HG03354 (cell line): ENCODE data around the gene TMEM238.

ENCODE experiments used
- ATAC-seq: cut with Tn5 transposase; IDR thresholded peaks from one replicate; pipeline ENCODE4 v1.9.1; 2021; ENCODE audit warnings: mild to moderate bottlenecking; ENCODE audit not compliant: unreplicated experiment, poor library complexity, severe bottlenecking

The TMEM238 gene

DNA sequence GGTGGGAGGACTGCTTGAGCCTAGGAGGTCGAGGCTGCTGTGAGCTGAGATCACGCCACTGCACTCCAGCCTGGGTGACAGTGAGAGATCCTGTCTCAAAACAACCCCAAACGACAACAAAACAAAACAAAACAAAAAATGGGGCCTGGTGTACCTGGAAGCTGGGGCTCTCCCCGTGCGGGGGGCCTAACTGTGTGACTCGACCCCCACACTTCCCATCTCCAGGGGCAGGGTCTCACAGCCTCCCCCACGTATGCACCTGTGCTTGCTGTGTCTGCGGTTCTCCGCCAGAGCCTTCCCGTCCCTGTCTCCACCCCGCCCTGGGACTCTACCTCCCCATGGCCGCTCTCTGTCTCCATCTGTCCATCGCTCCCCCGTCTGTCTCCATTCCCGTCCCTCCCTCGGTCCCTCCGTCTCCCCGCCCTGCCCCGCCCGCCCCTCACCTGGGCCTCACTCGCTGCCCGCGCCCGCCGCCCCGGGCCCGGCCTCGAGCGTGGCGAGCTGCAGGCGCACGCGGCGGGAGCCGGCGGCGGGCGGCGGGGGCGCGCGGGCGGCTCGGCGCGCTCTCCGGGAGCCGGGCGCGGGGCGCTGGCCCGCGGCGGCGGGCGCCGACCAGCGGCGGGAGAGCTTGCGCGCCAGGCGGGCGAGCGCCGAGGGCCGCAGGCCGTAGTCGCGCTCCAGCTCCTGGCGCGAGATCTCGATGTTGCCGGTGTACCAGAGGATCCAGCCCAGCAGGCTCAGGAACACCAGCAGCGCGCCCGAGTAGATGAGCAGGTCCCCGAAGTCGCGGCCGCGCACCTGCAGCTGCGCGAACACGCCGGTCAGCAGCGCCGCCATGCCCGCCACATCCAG, 587 bp downstream of the TMEM238 start:
- no peak for ATAC-seq

- no peak for ATAC-seq
Measured at GRCh38 chr19:55382522-55383054, 1.5 kb downstream of the TMEM238 start.

DNA sequence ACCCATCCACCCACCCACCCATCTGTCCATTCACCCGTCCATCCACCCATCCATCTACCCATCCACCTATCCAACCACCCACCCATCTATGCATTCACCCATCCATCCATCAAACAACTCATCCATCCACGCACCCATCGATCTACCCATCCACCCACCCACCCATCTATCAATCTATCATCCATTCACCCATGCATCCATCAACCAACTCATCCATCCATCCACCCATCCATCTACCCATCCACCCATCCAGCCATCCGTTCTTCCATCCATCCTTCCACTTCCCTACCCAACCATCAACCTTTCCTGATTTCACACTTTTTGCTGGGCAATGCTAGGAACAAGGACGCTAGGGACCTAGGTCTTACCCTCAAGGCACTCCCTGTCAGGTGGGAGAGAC, 2.1 kb downstream of the TMEM238 start:
- ATAC-seq, result no peak

- no peak for ATAC-seq
Measured at GRCh38 chr19:55379174-55379573, 4.9 kb downstream of the TMEM238 start.

- ATAC-seq, result no peak
Measured at GRCh38 chr19:55377356-55378131, 6.5 kb downstream of the TMEM238 start.

DNA sequence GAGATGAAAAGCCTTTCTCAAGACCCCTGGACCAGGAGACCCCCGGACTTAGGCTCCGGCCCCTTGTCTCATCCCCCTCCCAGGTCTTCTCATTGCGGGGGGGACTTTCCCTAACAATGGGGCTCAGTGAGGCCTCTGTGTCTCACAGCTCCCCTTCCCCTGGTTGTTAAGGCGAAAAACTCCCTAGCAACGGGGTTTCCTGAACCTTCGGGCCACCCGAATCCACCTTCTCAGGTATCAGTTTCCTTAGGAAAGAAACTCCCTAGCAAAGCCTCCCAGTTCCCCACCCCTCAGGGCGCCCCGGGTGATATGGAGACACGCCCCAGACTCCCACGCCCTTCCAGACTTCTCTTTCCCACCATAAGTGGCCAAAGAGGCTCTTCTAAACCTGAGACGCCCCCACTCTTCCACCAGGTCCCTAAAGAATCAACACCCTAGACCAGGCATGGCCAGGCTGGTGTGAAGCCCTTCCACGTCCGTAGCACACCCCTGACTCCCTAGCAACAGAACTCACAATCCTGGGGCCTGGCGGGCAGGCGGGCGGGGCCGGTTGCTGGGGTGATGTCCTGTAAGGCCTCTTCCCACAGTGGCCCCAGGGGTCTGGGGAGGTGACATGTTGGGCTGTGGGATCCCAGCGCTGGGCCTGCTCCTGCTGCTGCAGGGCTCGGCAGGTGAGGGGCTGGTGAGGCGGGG, 7.7 kb downstream of the TMEM238 start, which contains the start of gene TMEM190:
Gene TMEM190, plus strand, starts transcription at position 586 of the 693 bp plus-strand sequence. Its CDS starts 28 bp downstream, at position 614.
- no peak for ATAC-seq

- ATAC-seq, result no peak
Measured at GRCh38 chr19:55373993-55374757, 9.9 kb downstream of the TMEM238 start.

- ATAC-seq, result no peak
Measured at GRCh38 chr19:55373306-55373992, 10.6 kb downstream of the TMEM238 start.

DNA sequence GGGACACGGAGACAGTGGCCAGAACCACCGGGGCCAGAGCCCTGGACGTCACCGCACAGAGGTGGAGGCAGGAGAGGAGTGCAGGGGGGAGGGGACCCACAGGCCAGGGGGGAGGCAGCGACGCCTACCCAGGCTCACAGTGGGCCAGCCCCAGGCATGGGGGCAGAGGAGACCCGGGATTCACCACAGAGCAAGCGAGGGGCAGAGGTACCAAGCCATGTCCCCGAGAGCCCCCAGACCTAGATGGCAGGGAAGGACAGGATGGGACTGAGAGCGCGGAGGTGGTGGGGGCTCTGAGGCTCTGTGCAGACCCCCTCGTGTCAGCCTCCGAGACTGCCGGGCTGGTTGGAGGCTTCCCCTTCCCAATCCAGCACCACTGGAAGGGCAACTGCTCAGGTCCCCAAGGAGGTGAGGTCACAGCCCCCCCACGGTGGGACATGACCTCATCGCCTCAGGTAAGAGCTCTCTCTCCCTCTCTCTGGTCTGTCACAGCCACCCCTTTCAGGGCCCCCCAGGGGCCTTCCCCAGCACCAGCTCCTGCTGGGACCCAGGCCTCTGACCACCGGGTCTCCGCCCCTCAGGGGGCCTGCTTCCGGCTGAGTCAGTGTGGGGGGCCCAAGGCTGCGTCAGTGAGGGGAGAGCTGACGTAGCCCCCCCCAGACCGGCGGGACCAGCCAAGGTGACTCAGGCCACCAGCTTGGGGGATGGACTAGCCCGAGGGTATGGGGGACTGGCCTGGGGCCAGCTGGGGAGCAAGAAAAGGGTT, 11.6 kb downstream of the TMEM238 start:
- ATAC-seq, result no peak

DNA sequence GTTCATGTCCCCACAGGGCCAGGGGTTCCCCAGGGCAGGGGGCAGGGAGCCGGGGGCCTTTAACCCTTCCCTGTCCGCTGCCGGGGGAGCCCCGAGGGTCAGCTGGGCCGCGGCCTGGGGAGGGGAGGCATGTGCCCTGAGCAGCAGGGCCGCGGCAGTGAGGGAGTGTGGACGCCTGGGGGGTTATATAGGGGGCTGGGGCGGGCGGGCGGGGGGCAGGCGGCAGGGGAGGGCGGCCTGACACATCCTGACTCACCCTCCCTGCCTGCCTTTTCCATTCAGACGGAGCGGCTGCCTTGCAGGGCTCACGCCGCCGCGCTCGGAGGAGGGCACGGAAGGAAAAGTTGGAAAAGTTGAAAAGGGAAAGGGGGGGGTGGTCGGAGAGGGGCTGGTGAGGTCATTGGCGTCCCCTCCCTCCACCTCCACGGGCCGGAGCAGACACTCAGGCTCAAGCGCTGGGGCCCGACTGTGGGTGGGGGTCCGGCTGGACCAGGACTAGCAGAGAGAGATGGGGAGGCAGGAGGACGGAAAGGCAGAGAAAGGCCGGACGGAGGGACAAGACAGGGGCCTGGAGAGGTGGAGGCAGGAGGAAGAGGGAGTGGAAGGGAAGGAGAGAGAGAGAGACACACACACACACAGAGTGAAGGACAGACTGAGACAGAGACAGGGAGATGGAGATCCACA, 13.6 kb downstream of the TMEM238 start, which contains the start of gene IL11:
Gene IL11, minus strand, starts transcription at position 159 of the 684 bp plus-strand sequence. Its CDS starts 153 bp downstream, at position 6.
- no peak for ATAC-seq

DNA sequence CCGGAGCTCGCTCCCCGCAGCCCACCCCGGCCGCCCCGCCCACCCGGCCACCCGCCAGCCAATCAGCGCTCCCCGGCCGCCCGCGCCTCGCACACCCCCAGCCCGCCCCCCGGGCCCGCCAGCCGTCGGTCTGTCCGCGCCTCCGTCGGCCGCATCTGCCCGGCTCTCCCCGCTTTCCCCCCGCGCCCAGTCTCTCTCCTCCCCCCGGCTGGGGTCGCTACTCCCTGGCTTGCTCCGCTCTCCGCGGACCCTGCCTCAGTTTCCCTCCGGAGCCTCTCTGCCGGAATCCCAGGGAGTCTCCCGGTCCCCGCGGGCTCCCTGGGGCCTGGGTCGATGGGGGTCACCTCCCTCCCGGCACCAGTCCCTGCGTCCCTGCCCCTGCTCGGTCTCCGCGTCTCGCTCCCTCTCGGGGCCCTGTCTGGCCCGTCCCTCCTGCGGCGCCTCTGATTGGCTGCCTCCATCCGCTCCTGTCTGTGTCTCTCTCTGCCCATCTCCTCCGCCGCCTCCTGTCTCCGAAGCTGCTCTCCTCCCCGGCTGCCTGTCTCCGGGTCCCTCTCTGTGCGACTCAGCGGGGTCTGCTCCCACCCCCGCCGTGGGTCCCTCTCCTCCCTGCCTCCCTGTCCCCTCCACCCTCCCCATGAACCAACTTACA, 14.3 kb downstream of the TMEM238 start:
- no peak for ATAC-seq

DNA sequence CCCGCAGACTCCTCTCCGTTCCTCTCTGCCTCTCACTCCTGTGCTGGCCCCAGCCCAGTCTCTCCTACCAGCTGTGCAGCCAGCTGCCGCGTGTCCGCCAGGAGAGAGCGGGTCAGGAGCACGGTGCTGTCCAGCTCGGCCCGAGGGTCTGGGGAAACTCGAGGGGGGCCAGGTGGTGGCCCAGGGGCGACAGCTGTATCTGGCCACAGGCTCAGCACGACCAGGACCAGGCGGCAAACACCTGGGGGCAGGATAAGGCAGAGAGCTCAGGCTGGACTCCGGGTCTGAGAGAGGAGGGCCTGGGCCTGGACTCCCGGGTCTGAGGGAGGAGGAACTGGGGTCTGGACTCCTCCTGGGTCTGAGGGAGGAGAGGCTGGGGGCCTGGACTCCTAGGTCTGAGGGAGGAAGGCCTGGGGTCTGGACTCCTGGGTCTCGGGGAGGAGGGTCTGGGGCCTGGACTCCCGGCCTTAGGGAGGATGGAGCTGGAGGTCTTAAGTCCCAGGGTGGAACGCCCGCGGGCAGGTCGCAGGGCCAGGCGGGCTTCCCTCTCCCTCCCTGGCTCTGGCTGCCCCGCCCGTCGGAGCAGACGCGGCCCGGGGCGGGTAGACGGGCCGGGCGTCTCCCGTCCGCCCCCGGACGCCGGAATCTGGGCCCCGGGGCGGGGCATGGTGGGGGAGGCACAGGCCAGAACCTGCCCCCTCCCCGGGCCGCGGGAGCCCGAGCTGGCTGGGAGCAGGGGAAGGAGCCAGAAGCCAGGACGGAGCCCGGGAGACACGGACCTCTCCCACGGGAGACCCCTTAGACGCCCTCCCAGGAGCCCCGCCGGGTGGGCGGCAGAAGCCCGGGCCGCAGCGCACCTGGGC, 15.2 kb downstream of the TMEM238 start:
- ATAC-seq, result no peak

DNA sequence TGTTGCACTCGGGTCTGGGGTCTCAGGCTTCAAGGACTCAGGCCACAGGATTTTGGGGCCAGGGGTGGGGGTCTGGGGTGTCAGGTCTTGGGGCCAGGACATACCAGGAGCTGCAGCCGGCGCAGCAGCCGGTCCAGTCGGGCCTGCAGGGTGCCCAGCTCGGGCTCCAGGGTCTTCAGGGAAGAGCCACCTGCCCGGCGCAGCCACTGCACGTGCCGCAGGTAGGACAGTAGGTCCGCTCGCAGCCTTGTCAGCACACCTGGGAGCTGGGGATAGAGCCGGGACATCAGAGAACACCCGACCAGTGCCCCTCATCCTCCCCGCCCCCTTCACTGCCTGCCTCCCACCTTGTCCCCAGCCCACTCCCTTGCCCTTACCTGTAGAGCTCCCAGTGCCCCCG, 16.0 kb downstream of the TMEM238 start:
- ATAC-seq, result no peak

DNA sequence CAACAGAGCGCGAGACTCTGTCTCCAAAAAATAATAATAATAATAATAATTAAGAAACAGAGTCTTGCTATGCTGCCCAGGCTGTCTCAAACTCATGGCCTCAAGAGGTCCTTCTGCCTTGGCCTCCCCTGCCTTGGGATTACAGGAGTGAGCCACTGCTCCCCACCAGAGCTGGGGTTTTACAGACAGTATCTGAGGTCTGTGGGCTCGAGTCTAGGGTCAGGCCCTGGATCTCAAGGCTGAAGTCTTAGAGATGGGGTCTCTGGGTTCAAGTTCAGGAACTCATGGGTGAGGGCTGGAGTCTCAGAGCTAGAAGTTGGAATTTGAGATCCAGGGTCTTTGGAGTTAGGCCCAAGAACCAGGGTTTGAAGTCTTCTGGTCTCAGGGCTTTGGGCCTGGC, 17.3 kb downstream of the TMEM238 start:
- no peak for ATAC-seq

DNA sequence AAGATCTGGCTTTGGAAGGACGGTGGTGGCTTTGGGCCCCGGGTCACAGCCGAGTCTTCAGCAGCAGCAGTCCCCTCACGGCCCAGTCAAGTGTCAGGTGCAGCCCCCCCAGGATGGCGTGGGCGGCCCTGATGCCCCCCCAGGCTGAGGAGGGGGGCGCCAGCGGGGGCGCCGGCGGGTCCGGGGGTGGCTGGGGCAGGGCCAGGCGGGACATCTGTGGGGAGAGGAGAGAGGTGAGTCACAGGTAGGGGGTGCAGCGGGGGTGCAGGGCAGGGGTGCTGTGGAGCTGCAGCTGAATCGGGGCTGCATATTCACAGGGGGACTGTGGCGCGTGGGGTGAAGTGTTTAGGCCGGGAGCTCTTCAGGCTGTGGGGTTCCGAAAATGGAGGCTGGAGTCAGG, 18.1 kb downstream of the TMEM238 start:
- no peak for ATAC-seq

GRCh38 chr19:55365245-55365644, 18.8 kb downstream of the TMEM238 start:
- ATAC-seq, result no peak
